Retina (tissue), 1 donor: ENCODE results near the gene CCDC192.
A peak's percentile ranks its signal among the peaks of the same experiment; 100 is the strongest.

Source experiments
- DNase-seq: peaks from one replicate; pipeline ENCODE4 v3.0.0-alpha.2; 2016

Gene CCDC192

DNA sequence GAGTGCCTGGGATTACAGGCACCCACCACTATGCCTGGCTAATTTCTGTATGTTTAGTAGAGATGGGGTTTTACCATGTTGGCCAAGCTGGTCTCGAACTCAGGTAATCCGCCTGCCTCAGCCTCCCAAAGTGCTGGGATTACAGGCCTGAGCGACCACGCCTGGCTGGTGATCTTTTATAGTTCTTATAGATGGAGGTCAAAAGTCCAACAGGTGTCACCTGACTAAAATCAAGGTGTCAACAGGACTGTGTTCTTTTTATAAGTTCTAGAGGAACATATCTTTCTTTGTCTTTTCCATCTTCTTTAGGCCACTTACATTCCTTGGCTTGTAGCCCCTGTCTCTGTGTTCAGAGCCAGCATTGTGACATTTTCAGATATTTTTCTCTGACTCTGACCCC is 224.9 kb downstream of the CCDC192 start:
- no peak for DNase-seq

DNA sequence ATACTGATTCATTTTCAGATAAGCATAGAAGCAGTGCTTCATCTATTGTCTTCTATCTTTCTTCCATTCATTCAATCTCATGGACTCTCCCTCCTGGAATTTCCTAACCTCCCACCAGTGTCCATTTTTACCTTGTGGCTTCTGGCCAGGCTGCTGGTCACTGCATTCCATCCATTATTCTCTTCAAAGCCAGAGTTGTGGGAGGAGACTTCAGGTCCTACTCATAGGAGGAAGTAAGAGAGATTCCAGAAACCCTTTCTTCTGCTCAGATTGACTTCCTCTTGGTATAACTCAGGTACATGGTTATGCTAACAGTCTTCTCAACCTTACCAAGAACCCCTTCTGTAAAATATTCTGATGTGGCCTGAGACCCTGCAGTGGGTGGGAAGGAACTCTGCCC is 227.1 kb downstream of the CCDC192 start:
- DNase-seq = no peak

GRCh38 chr5:127931396-127931795 is 228.2 kb downstream of the CCDC192 start:
- DNase-seq = no peak

DNA sequence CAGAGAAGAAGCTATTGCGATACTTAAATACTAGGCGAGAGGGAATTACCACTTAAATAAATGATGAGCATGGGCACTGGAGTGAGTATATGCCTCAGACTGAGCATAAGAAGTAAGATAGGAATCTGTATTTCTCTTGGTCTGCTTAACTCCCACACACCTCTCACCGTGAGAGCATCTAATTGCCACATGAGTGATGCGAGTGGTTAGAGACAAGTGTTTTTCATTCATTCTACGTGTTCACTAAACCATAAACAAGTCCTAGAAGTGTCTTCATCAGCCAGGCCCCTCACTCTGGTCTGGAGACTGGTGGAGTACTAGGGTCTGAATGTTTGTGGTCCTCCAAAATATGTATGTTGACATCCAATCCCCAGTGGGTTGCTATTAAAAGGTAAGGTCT is 230.2 kb downstream of the CCDC192 start:
- no peak for DNase-seq

DNA sequence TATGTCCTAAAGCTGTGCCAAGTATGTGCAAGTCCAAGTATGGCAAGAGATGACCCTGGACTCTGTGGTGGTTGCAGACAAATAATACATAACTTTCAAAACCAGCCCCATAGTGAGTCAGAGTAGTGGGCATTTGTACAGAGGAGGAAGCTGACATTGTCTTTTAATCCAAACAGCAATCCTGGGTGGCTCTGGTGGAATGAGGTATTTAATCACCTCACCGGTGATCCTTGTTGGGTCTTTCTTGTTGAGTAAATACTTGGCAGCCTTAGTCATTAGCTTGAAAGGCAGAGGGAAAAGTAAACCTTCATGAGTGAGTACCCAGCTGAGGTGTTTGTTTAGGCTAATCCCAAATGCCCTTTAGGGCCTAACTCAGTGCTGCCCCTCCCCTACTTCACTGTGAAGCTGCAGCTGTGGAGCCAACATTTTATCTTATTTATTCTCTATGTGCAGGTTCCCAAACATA is 231.6 kb downstream of the CCDC192 start:
- no peak for DNase-seq

DNA sequence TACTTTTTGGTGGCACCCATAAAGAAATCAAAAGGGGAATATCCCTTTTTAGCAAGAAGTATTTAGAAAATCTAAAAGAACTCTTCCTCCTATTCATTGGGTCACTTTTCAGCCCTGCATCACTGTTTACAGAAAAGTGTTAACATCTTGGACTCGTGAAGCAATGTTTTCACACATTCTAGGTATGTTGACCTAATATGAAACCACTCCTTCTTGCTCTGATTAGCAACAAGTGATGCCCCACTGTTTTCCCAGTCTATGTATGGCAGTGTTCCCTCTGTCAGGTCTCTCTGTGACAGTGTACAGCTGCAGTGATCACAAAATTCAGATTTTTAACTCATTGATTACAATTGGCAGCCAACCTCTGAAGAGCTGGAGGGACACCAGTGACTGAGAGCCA is 232.2 kb downstream of the CCDC192 start:
- DNase-seq = no peak

DNA sequence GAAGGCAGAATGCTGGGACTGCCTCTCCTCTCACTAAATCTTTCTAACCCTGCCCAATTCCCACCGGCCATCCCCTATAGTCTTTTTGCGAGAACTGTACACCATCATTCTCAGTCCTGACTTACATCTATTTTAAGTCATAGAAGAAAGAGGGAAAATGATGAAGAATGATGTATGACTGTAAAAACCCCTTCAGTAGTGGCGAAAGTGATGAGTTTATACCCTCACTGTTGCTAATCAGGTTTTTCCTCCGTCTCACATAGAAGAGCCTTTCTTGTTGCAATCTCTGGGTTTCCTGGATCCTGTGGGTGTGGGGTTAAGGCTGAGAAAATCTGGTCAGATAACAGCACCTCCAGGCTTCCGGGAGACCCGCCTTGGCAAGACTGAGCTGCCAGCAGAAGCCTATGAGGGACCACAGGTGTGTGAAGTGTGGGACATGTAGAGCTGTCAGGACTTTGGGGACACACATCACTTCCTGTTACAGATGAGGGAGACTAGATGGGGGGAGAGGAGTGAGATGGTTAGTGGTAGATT is 233.3 kb downstream of the CCDC192 start:
- DNase-seq = no peak

GRCh38 chr5:127938746-127939145 is 235.6 kb downstream of the CCDC192 start:
- DNase-seq = no peak

- DNase-seq = no peak
Measured at GRCh38 chr5:127940854-127941253, 237.7 kb downstream of the CCDC192 start.

DNA sequence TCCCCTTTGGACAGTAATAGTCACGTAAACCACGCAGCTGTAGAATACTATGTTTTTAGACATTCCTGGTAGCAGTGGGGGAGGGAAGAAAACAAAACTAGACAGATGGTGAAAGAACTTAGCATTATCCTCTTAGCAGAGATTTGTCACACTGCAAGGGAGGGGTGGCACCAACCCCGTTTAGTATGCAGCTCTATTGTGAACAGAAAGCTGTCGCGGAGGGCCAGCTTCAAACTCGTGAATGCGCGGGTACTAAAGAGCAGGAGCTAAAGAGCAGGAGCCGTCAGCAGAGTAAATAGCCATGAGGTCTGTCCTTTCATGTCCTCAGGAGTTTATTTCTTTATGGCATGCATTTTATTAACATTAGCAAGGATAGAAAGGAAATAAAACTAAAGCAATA is 238.5 kb downstream of the CCDC192 start:
- DNase-seq = peak; percentile 48

- DNase-seq = no peak
Measured at GRCh38 chr5:127942246-127943060, 239.3 kb downstream of the CCDC192 start.

- DNase-seq = no peak
Measured at GRCh38 chr5:127943061-127943371, 239.8 kb downstream of the CCDC192 start.

DNA sequence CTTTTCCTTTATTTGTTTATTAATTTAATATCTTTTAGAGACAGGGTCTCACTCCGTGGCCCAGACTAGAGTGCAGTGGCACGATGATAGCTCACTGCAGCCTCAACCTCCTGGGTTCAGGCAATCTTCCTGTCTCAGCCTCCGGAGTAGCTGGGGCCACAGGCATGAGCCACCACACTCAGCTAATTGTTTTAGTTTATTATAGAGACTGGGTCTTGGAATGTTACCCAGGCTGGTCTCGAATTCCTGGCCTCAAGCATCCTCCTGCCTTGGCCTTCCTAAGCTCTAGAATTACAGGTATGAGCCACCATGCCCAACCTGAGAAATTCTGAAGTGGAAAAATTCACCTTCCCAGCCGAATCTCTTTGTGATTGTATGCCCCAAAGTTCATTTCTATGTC is 240.9 kb downstream of the CCDC192 start:
- DNase-seq = no peak

GRCh38 chr5:127947941-127948340 is 244.8 kb downstream of the CCDC192 start:
- DNase-seq = no peak

DNA sequence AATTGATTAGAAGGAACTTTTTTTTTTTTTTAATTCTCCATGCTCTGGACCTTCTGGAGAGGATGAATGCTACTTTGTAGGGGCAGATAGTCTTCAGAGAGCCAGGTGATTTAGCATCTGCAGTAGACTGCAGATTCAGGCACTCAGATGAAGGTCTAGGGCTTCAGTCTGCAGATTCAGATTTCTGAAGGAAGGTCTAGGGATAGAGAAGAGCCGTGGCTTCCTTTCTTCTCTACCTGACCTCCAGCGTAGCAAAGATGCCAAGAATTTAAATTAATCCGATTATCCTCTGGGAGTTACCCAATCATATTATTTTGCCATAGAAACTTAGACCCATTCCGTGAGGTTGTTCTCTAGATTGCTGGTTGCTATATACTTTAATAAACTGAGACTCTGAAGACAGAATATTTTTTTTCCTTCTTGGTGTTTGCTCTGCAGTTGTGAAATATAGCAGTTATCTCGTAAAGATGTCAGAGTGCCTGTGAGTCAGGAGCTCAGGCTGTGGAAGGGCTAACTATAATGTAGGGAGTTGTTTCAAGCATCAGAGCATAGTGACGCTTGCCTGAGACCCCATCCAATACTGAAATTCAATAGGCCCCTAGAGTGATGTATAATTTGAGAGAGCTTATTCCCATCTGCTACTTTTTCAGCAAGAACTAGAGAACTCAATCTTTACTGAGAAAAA is 247.7 kb downstream of the CCDC192 start:
- DNase-seq = no peak

DNA sequence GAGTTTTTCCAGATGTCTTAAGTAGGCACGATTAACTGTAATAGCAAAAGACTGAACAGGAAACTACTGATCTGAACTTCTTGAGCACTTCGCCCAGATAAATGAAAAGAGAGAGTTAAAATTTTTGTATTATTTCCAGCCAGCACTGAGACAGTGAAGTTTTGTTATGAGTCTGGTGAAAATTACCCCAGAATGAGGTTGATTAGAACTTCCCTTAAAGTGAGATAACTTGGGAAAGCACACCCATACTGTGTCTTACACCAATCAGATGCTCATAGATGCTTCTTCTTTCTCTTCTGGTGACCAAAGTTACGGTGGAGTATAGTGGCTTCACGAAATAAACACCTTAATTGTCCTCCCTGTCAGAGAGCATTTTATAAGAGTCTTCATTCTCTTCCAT is 248.6 kb downstream of the CCDC192 start:
- DNase-seq = no peak

GRCh38 chr5:127957183-127957582 is 254.0 kb downstream of the CCDC192 start:
- no peak for DNase-seq

- DNase-seq = no peak
Measured at GRCh38 chr5:127957701-127958239, 254.6 kb downstream of the CCDC192 start.

- no peak for DNase-seq
Measured at GRCh38 chr5:127958421-127959011, 255.3 kb downstream of the CCDC192 start.

DNA sequence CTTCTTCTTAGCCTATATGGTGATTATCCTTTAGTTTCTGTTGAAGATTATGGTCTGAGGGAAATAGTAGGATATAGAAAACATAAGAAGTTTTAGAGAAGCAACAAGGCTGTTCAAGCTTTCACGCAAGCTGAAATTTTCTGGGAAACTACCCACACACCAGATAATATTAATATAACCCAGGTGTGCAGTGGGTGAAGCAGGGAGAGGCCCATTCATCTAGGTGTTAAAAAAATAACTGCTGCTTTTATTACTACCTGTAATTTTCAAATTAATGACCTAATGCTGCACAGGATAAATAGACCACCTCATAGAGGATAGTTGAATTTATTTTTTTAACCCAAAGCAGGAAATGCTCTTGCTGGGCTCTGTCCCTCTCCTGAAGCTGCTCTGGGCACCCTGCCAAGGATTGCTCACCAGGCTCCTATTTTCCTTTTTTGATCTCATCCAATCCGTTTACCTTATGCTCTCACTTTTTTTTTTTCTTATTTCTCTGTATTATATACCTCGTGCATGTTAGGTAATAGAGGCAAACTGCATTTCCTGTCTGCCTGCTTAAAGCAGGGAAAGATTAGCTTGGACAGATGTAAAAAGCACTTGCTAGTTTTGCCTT is 256.1 kb downstream of the CCDC192 start:
- no peak for DNase-seq

GRCh38 chr5:127960270-127960691 is 257.1 kb downstream of the CCDC192 start:
- no peak for DNase-seq

DNA sequence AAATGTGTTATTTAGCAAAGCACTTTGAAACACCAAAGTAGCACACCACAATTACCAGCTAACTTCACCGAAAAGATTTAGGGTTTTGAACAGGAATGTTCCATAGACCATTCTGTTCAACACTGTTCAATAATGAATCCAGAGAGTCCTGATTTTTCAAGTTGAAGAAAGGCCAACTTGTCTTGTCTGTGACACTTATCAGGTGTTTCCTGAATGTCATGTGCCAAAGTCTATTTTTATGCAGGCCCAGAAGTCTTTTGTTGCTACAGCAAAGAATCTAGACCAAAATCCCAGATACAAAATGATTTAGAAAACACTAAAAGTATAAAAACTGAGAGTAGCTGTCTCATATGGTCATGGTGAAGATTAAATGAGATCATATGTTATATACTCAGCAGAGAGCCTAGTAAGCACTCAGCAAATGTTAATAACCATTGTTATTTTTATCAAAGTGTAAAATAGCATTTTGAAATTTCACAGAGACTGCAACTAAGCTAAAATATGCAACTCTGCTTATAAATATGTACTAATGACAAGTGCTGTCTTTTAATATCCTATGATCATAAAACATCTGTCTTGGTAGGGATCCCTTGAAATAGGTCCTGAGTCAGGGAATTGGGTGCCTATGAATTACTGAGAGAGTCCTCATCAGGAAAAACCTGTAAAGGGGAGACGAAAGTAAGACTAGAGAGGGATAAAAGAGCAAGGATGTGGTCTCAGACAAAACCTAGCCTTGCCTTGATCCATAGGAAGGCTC is 258.0 kb downstream of the CCDC192 start:
- no peak for DNase-seq
